ENCODE measurements around the gene FXR1. TPM values are rescaled to one million over a fixed set of nuclear protein-coding genes. Genes with fewer than 3 reads are reported as not detected.
"Not testable (repeated sequence)": the region's sequence is repeated elsewhere in the genome, so short reads cannot be mapped to it uniquely, and the experiment has no call there.

FXR1 gene
- total RNA-seq: 114 and 145 TPM in 2 replicates

- H3K4me3 ChIP-seq (ENCODE audit: low read depth, low read length): peak within 1 kb of the TSS; percentile 80
- peak; percentile 58 for TF ChIP-seq CTCF (conservative IDR thresholded peaks at IDR 0.05; ENCODE audit: low read depth, low read length)
- peak; percentile 27 for DNase-seq (ENCODE audit: low read depth)
Measured at GRCh38 chr3:180912304-180913296, at the start of gene FXR1. Gene FXR1, plus strand, starts transcription at chr3:180912670. Its CDS starts 16 bp downstream, at chr3:180912686.

- peak overlapping the region; percentile 38 for H3K4me3 ChIP-seq (ENCODE audit: low read depth, low read length)
- peak; percentile 11 for TF ChIP-seq CTCF (conservative IDR thresholded peaks at IDR 0.05; ENCODE audit: low read depth, low read length)
- DNase-seq (ENCODE audit: low read depth): no peak
Measured at GRCh38 chr3:180870008-180870699, 42.3 kb upstream of the FXR1 start.

- DNase-seq (ENCODE audit: low read depth): no peak
- no peak overlapping the region for H3K4me3 ChIP-seq (ENCODE audit: low read depth, low read length)
- TF ChIP-seq CTCF (conservative IDR thresholded peaks at IDR 0.05; ENCODE audit: low read depth, low read length): no peak
Measured at GRCh38 chr3:180871901-180872300, 40.6 kb upstream of the FXR1 start.

- not testable (repeated sequence) for DNase-seq (ENCODE audit: low read depth); H3K4me3 ChIP-seq (ENCODE audit: low read depth, low read length)
Measured at GRCh38 chr3:180872430-180872829, 40.0 kb upstream of the FXR1 start.

GRCh38 chr3:180875124-180875698, 37.3 kb upstream of the FXR1 start:
- TF ChIP-seq CTCF (conservative IDR thresholded peaks at IDR 0.05; ENCODE audit: low read depth, low read length): no peak
- no peak for DNase-seq (ENCODE audit: low read depth)
- H3K4me3 ChIP-seq (ENCODE audit: low read depth, low read length): no peak overlapping the region

- no peak overlapping the region for H3K4me3 ChIP-seq (ENCODE audit: low read depth, low read length)
- DNase-seq (ENCODE audit: low read depth): no peak
- no peak for TF ChIP-seq CTCF (conservative IDR thresholded peaks at IDR 0.05; ENCODE audit: low read depth, low read length)
Measured at GRCh38 chr3:180881065-180881801, 31.2 kb upstream of the FXR1 start.
